Activated B cell treated with CpG ODN at 0.5 μM for 24 hours (primary cell): ENCODE data around the gene TCF7. TPM values are rescaled to one million over a fixed set of nuclear protein-coding genes. Genes with fewer than 3 reads are reported as not detected.

Experiments used
- ATAC-seq: fragments of 200-7000 bp; cut with Tn5 transposase; one replicate; pipeline ENCODE4 v1.10.0; 2021; ENCODE audit warnings: low read depth, mild to moderate bottlenecking, moderate library complexity
- CTCF ChIA-PET: fragments of 350-600 bp; sonication (Branson Sonifier 250); formaldehyde crosslinking; loops from one replicate; lab custom pipeline; 2021; ENCODE audit warnings: antibody characterized with exemption; lab: Charles Lee
- POLR2A ChIA-PET: fragments of 350-600 bp; sonication (Branson Sonifier 250); formaldehyde crosslinking; loops from one replicate; lab custom pipeline; 2021; ENCODE audit warnings: antibody characterized with exemption; lab: Charles Lee
- DNase-seq: peaks from one replicate; pipeline ENCODE4 v3.0.0; 2022
- H3K27ac Mint-ChIP-seq: one replicate; pipeline ENCODE4 v1.8.0; 2020; ENCODE audit warnings: mixed read lengths
- H3K27me3 Mint-ChIP-seq: one replicate; pipeline ENCODE4 v1.8.0; 2021; ENCODE audit warnings: mixed read lengths
- H3K36me3 Mint-ChIP-seq: one replicate; pipeline ENCODE4 v1.8.0; 2021; ENCODE audit warnings: low read depth, mixed read lengths
- H3K4me1 Mint-ChIP-seq: one replicate; pipeline ENCODE4 v1.8.0; 2021; ENCODE audit warnings: mixed read lengths
- H3K4me3 Mint-ChIP-seq: one replicate; pipeline ENCODE4 v1.8.0; 2020; ENCODE audit warnings: mild to moderate bottlenecking, mixed read lengths
- H3K9me3 Mint-ChIP-seq: one replicate; pipeline ENCODE4 v1.8.0; 2020; ENCODE audit warnings: mixed read lengths
- intact Hi-C: fragments of 100-400 bp; cut with micrococcal nuclease; formaldehyde crosslinking; loops from one replicate; pipeline ENCODE4 v1.15.1; 2024
- total RNA-seq: library from RNA; stranded (reverse); gene quantifications from 2 replicates; pipeline ENCODE4 v1.2.3, GENCODE V29; 2022
- TF ChIP-seq, protein P1 (sequence below): fragments of 200-600 bp; IDR thresholded peaks from one replicate; pipeline ENCODE4 v1.8.0; 2022; ENCODE audit warnings: antibody characterized with exemption, mild to moderate bottlenecking

TCF7 gene
- total RNA-seq, 1 donor from 2014 or later: 15.8 TPM

DNA sequence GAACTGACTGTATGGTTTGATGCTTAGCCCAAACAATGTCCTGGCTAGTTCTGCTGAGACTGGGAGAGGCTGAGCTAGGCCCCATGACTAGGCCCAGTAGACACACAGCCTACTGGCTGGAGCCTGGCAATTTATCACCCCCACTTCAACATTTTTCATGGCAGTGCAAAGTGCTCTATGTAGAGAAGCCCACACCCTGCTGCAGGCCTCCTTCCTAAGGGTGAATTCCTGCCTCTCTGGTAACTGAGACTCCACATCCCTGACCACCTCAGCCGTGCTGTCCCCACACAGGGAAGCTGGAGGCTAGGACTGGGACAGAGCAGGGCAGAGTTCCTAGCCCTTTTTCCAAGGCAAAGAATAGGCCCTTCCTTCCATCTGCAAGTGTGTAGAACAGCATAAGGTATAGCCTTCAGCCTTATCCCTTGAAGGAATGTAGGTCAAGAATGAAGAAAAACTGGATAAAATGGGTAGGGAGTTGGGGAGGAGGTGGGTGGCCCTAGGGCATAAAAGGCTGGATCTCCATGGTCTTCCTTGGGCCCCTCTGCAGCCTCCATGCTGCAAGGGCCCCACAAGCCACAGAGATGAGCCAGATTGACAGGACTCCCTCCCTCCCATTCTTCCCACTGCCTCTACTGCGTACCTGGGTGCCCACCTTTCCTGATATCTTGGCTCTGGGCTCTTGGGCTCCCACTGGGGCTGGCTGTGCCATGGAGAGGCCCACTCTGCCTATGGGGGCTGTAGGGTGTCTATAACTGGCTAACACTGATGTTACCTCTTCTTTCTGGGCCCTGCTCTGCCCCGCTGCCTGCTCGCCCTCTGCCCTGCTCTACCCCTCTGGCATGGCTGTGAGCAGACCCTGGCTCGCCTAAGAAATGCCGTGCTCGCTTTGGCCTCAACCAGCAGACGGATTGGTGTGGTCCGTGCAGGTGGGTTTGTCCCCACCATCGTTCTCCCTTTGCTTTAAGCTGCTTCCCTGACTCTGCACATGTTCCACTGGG, 29.8 kb downstream of the TCF7 start:
- H3K27ac Mint-ChIP-seq: no peak overlapping the region

DNA sequence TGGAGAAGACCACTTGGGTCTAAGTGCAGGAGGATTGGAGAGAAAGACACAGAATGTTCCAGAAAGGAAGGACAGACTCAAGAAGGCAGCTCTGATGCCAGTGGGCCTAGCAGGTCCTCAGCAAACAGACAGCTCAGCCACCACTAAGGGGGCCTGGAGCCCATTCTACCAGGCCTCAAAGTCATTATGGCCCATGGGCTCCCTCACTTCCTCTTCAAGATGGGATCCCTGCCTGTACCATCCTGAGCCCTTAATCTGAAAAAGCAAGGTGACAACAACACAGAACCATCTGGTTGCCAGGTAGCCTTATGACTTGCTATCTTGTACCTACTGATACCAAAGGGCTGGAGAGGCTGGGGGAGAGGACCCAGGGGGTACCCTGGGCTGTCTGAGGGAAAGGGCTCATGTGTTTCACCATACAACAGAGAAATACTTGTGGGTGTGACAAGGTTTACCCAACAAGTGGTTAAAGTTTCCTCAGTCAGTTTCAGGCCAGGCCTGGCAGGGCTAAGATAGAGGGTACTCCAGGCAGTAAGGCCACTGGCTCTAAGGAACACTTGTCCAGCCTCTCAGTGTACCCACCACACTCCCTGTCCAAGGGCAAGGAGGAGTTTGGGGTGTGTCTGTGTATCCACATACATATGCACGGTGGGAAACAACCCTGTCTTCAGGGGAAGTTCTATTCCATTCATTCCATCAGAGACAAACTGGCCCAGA, 30.7 kb downstream of the TCF7 start:
- H3K4me1 Mint-ChIP-seq: peaks cover 17% of the 10 kb centered on the region
- no peaks in the 10 kb centered on the region for H3K9me3 Mint-ChIP-seq
- DNase-seq (no peak), ATAC-seq (no peak)
- no peak overlapping the region for H3K27ac Mint-ChIP-seq
- POLR2A ChIA-PET: interaction anchor here (0.6 to 2.4 kb wide), 3 partner anchors 45 to 105 kb away, joined by 3 to 7 read pairs (median 4); no protein-coding TSS in a partner anchor
- TF ChIP-seq, protein P1, sequence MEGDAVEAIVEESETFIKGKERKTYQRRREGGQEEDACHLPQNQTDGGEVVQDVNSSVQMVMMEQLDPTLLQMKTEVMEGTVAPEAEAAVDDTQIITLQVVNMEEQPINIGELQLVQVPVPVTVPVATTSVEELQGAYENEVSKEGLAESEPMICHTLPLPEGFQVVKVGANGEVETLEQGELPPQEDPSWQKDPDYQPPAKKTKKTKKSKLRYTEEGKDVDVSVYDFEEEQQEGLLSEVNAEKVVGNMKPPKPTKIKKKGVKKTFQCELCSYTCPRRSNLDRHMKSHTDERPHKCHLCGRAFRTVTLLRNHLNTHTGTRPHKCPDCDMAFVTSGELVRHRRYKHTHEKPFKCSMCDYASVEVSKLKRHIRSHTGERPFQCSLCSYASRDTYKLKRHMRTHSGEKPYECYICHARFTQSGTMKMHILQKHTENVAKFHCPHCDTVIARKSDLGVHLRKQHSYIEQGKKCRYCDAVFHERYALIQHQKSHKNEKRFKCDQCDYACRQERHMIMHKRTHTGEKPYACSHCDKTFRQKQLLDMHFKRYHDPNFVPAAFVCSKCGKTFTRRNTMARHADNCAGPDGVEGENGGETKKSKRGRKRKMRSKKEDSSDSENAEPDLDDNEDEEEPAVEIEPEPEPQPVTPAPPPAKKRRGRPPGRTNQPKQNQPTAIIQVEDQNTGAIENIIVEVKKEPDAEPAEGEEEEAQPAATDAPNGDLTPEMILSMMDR: no peak
- intact Hi-C loops: loop anchor here (1.0 kb wide), 1 partner anchor 106 kb away; no protein-coding TSS in a partner anchor
- CTCF ChIA-PET: interaction anchor here (1.0 to 23.1 kb wide), 6 partner anchors 23 to 111 kb away, joined by 3 to 502 read pairs (median 4); no protein-coding TSS in a partner anchor
- no peak overlapping the region for H3K4me3 Mint-ChIP-seq
- no peaks in the 10 kb centered on the region for H3K27me3 Mint-ChIP-seq
- H3K36me3 Mint-ChIP-seq: peaks cover 71% of the 10 kb centered on the region

More for the DNA sequence above, 29.8 kb downstream of the TCF7 start:
- DNase-seq (peak; percentile 7), ATAC-seq (no peak)
- no peak overlapping the region for H3K4me3 Mint-ChIP-seq
- TF ChIP-seq, protein P1: no peak
- H3K4me1 Mint-ChIP-seq: peaks cover 22% of the 10 kb centered on the region
- CTCF ChIA-PET: interaction anchor here (0.6 to 23.1 kb wide), 5 partner anchors 12 to 114 kb away, joined by 3 to 502 read pairs (median 4); no protein-coding TSS in a partner anchor
- H3K9me3 Mint-ChIP-seq: no peaks in the 10 kb centered on the region
- intact Hi-C loops: no loop called here
- H3K36me3 Mint-ChIP-seq: peaks cover 66% of the 10 kb centered on the region
- no peaks in the 10 kb centered on the region for H3K27me3 Mint-ChIP-seq
- POLR2A ChIA-PET: interaction anchor here (1.0 to 1.4 kb wide), 2 partner anchors 44 to 67 kb away, joined by 3 to 4 read pairs; no protein-coding TSS in a partner anchor

DNA sequence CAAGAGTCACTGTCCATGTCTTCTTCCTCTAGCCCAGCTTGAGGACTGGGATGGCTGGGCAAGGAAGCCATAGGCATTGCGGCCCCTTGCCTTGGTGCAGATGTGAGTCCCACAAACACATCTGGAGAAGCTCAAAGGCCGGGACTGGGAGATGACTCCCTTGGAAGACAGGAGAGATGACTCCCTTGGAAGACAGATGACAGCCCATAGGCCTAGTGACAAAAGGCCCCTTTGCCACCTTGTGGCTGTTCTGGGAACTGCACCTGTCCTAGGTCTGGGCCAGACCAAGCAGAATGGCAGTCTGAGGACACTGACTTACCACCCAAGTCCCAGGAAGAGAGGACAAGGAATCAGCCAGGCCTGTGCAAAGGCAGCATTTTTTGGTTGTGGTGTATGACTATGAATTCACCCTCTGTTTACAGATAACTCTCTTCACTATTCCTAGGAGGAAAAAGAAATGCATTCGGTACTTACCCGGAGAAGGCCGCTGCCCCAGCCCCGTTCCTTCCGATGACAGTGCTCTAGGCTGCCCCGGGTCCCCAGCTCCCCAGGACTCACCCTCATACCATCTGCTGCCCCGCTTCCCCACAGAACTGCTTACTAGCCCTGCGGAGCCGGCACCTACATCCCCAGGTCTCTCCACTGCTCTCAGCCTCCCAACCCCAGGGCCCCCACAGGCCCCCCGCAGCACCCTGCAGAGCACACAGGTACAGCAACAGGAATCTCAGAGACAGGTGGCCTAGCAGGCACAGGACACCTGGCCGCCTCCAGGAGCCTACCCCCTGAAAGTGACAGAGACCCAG, 31.5 kb downstream of the TCF7 start:
- H3K9me3 Mint-ChIP-seq: no peaks in the 10 kb centered on the region
- peak; percentile 96 for ATAC-seq
- peaks cover 10% of the 10 kb centered on the region for H3K4me1 Mint-ChIP-seq
- H3K27ac Mint-ChIP-seq: peak overlapping the region; percentile 7
- H3K27me3 Mint-ChIP-seq: no peaks in the 10 kb centered on the region
- ChIA-PET POLR2A (interaction anchor here (0.6 to 2.4 kb wide), 4 partner anchors 21 to 106 kb away, joined by 3 to 7 read pairs (median 4); no protein-coding TSS in a partner anchor), CTCF (interaction anchor here (1.0 to 23.1 kb wide), 14 partner anchors 8 to 119 kb away, joined by 3 to 502 read pairs (median 4); no protein-coding TSS in a partner anchor)
- intact Hi-C loops: loop anchor here (1.0 kb wide), 2 partner anchors 44 to 107 kb away; no protein-coding TSS in a partner anchor
- peaks cover 73% of the 10 kb centered on the region for H3K36me3 Mint-ChIP-seq
- DNase-seq: peak; percentile 76
- TF ChIP-seq, protein P1: peak; percentile 80
- no peak overlapping the region for H3K4me3 Mint-ChIP-seq

DNA sequence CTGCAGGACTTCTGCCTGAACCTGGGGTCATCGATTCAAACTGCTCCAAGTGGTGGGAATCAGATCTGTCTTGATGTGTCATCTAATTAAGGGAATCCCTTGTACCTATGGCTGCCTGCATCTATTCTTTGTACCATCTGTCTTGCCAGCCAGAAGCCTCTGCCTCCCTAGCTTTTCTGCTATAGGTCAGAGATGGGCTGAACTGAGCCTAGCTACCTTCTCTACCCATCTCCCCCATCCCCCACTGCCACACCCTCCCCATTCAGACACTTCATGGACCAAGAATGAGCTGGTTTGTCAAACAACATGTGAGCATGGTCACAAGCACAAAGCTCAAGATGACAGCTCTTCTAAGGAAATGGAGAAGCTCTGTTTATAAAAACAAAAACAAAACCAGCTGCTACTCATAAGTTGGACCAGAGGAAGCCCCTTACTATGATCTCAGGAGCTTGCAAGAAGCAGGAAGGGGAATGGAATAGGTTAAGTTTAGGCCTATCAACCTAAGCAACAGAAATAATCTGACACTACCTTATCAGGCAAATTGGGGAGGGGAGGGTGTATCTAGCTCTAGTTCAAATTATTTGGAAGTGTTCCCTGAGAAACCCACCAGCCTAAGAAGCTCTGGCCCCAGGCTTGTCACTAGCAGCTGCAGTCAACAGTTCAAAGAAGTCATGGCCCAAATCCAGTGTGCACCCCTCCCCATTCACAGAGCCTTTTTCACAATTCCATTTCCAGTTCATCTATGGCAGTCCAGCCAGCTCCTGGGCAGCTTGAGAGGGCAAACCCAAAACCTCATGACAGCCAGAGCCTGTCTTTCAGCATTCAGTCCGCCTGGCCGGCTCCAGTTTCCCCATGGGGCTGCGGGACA, 32.4 kb downstream of the TCF7 start:
- peaks cover 4% of the 10 kb centered on the region for H3K4me1 Mint-ChIP-seq
- no peaks in the 10 kb centered on the region for H3K9me3 Mint-ChIP-seq
- ChIA-PET CTCF (interaction anchor here (0.7 to 23.1 kb wide), 13 partner anchors 9 to 769 kb away, joined by 3 to 502 read pairs (median 3); no protein-coding TSS in a partner anchor), POLR2A (interaction anchor here (0.6 to 2.4 kb wide), 4 partner anchors 22 to 1113 kb away, joined by 3 to 7 read pairs (median 3); no protein-coding TSS in a partner anchor)
- peaks cover 73% of the 10 kb centered on the region for H3K36me3 Mint-ChIP-seq
- H3K4me3 Mint-ChIP-seq: no peak overlapping the region
- no peaks in the 10 kb centered on the region for H3K27me3 Mint-ChIP-seq
- H3K27ac Mint-ChIP-seq: peak overlapping the region; percentile 8
- DNase-seq (no peak), ATAC-seq (no peak)
- intact Hi-C loops: loop anchor here (1.0 kb wide), 1 partner anchor 45 kb away; no protein-coding TSS in a partner anchor
- TF ChIP-seq, protein P1: no peak
